Hematopoietic multipotent progenitor cell treated with erythropoietin and hydrocortisone succinate and interleukin-3 and kit ligand, for 15 days (in vitro differentiated cells): ENCODE measurements around the gene ZIC1.

Experiments
- DNase-seq: peaks from one replicate; pipeline ENCODE4 v3.0.0-alpha.2; 2015; ENCODE audit warnings: low spot score

Gene ZIC1

GRCh38 chr3:147409143-147410115 lies at the start of gene ZIC1:
ZIC1 (plus strand) TSS chr3:147409365; CDS start chr3:147410113, 748 bp downstream.
- no peak for DNase-seq

- no peak for DNase-seq
These were observed 49.1 kb upstream of the ZIC1 start for GRCh38 chr3:147360051-147360439.

GRCh38 chr3:147360646-147361453 lies 48.3 kb upstream of the ZIC1 start:
- no peak for DNase-seq

GRCh38 chr3:147361454-147362420 lies 47.4 kb upstream of the ZIC1 start:
- DNase-seq, result peak; percentile 30

GRCh38 chr3:147364771-147365170 lies 44.4 kb upstream of the ZIC1 start:
- no peak for DNase-seq

- DNase-seq, result no peak
These were observed 43.7 kb upstream of the ZIC1 start for GRCh38 chr3:147365196-147366115.

- no peak for DNase-seq
These were observed 41.5 kb upstream of the ZIC1 start for GRCh38 chr3:147367676-147368075.

- DNase-seq, result no peak
These were observed 41.0 kb upstream of the ZIC1 start for GRCh38 chr3:147368151-147368550.

- no peak for DNase-seq
These were observed 40.5 kb upstream of the ZIC1 start for GRCh38 chr3:147368561-147369221.

- no peak for DNase-seq
These were observed 39.9 kb upstream of the ZIC1 start for GRCh38 chr3:147369231-147369630.

- no peak for DNase-seq
These were observed 39.5 kb upstream of the ZIC1 start for GRCh38 chr3:147369661-147370123.

GRCh38 chr3:147370349-147370748 lies 38.8 kb upstream of the ZIC1 start:
- DNase-seq, result no peak

GRCh38 chr3:147371140-147371539 lies 38.0 kb upstream of the ZIC1 start:
- no peak for DNase-seq

GRCh38 chr3:147371771-147372340 lies 37.3 kb upstream of the ZIC1 start:
- DNase-seq, result no peak

GRCh38 chr3:147372525-147373027 lies 36.6 kb upstream of the ZIC1 start:
- DNase-seq, result no peak

- no peak for DNase-seq
These were observed 35.9 kb upstream of the ZIC1 start for GRCh38 chr3:147373301-147373700.

- DNase-seq, result no peak
These were observed 31.5 kb upstream of the ZIC1 start for GRCh38 chr3:147377412-147378367.

GRCh38 chr3:147379651-147380050 lies 29.5 kb upstream of the ZIC1 start:
- no peak for DNase-seq
